Heart right ventricle (tissue), 16 donors: ENCODE data around the gene PRKAR2B. TPM values are rescaled to one million over a fixed set of nuclear protein-coding genes. Genes with fewer than 3 reads are reported as not detected.

Source experiments
- ATAC-seq, 8 donors: fragments of 200-7000 bp; cut with Tn5 transposase; one replicate each; pipeline ENCODE4 v1.9.1; 2020; ENCODE audit warnings: mild to moderate bottlenecking in 8 of 8, moderate library complexity in 8 of 8, moderate number of reproducible peaks in 1 of 8
- DNase-seq, 2 donors: peaks; one replicate each; pipeline ENCODE4 v3.0.0-alpha.2; 2020
- H3K27ac ChIP-seq, 10 donors: fragments of 200-600 bp; sonication (generic) in 2 of 10; one replicate each; pipeline versions ENCODE4 v1.5.0 to v1.8.0; 2020 to 2022; ENCODE audit warnings: mild to moderate bottlenecking in 3 of 10
- H3K27me3 ChIP-seq, 7 donors: fragments of 200-600 bp; one replicate each; pipeline ENCODE4 v1.8.0; 2021 to 2022; ENCODE audit warnings: mild to moderate bottlenecking in 2 of 7
- H3K36me3 ChIP-seq, 9 donors: fragments of 200-600 bp; sonication (generic) in 1 of 9; one replicate each; pipeline versions ENCODE4 v1.5.0 to v1.8.0; 2020 to 2022; ENCODE audit warnings: mild to moderate bottlenecking in 2 of 9
- H3K4me1 ChIP-seq, 9 donors: fragments of 200-600 bp; sonication (generic) in 1 of 9; one replicate each; pipeline versions ENCODE4 v1.5.0 to v1.8.0; 2020 to 2022; ENCODE audit warnings: mild to moderate bottlenecking in 4 of 9
- H3K4me3 ChIP-seq, 10 donors: fragments of 200-600 bp; sonication (generic) in 2 of 10; one replicate each; pipeline versions ENCODE4 v1.5.0 to v1.8.0; 2020 to 2022; ENCODE audit warnings: mild to moderate bottlenecking in 7 of 10, moderate library complexity in 2 of 10
- H3K9me3 ChIP-seq, 11 donors: fragments of 200-600 bp in 10 of 11; sonication (generic) in 2 of 11; one replicate each; pipeline versions ENCODE4 v1.5.0 to v1.8.0; 2013 to 2022; ENCODE audit warnings: mild to moderate bottlenecking in 2 of 11, control low read depth in 1 of 11, moderate library complexity in 1 of 11
- WGBS, 2 donors: extraction: QIAGEN DNeasy Blood & Tissue Kit; methylation state at CpG; one replicate each; pipeline ENCODE4 v1.1.7; 2013; ENCODE audit warnings: inconsistent platforms in 1 of 2; 5-methylcytosine and 5-hydroxymethylcytosine counted together
- intact Hi-C, 10 donors: fragments of 100-400 bp; cut with DNase I; formaldehyde crosslinking; loops; one replicate each; pipeline versions ENCODE4 v1.11.1 to v1.14.2; 2022
- polyA plus RNA-seq, 2 donors: library from polyadenylated mRNA; stranded (reverse); fragments of 200-250 nt; gene quantifications; one replicate each; pipeline ENCODE4 v1.2.3, GENCODE V29; 2013
- total RNA-seq, 10 donors: library from RNA; stranded (reverse); fragmentation: NEBNext Ultra II Directional in 3 of 10; extraction: Animal tissue kit (Norgen Biotek cat#: 25700) in 3 of 10; gene quantifications; one replicate each; pipeline versions ENCODE4 v1.2.1 to v1.2.4, GENCODE V29; 2021 to 2023
- TF ChIP-seq, protein P1 (sequence below), 9 donors: fragments of 200-600 bp; sonication (generic) in 2 of 9; IDR thresholded peaks; one replicate each; pipeline versions ENCODE4 v1.5.0 to v1.8.0; 2021 to 2022; ENCODE audit warnings: antibody characterized with exemption in 9 of 9, mild to moderate bottlenecking in 5 of 9, moderate library complexity in 1 of 9
- donor health status: Arrhythmogenic right ventricular cardiomyopathy.
- donor health status: ischemic (EF 13 %, LVEDD 7.1; RV severe dilation, severe dysfunction).
- donor health status: healthy with polysubstance abuse.
- donor health status: DM: no; HTN: yes; CAD: no.
- donor health status: DM: no; HTN: no; CAD: no.
- donor health status: ischemic (EF 25% LVEDD 6.9; RV normal size, moderate dysfunction).
- donor health status: ischemic (EF 25% LVEDD 5.7; RV mildly dilated, moderate dysfunction).
- donor health status: healthy.
- donor health status: DM: yes; HTN: yes; CAD: no.
- donor health status: Ischemic cardiomyopathy.
- donor health status: ischemic (EF 35%, LVEDD 5.7; RV mildly dilated, moderate dysfunction).
- donor health status: nonischemic (EF 11% LVEDD 7.7; RV severe dilation, severe dysfunction).
- donor health status: DM: yes; HTN: yes; CAD: no.
- donor health status: PGD.
- donor health status: ischemic (EF 29% LVEDD 5.4; RV normal size, mild dysfunction).
- donor health status: nonischemic (EF 23%, LVEDD 6.1; RV moderate dilation, normal function).

PRKAR2B gene
- total and polyA plus RNA-seq, 12 donors = 5.4 to 42.5 (median 24.6) TPM

DNA sequence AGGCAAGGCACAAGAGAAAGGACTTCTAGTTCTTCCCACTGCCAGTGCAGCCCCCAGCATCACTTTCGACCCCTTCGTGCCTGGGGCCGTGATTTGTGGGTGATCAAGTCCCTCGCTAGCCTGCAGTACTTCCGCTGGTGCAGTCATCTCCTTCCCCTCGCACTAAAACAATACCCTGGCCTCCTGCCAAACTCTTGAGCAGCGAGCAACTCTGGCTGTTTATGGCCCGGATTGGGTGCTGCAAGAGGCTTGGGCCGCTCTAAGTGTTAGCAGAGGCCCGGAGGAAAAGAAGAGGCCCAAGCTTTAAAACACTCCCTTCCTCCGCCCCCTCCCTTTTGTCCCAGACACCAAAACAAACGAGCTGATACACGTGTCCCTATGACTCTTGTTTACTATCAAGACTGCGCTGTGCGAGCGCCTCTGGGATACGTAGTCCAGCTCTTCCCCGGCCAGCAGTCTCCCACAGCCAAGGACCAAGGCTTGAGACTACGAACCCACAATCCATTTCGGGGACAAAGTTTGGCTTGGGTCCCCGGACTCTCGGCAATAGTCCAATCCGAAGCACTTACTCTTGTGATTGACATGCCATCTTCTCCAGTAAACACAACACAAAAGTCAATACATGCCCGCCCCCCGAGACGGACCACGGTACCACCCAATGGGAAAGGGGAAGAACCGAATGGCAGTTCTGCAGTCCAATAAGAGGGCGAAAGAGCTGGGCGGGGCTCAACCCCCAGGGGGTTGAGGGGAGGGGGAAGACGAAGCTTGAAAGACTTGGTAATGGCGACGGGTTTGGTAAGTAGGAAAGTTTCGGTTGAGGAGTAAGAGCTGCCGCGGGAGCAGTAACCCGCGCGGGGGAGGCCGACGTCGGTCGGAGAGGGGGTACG lies 124.0 kb downstream of the PRKAR2B start, which contains the start of gene HBP1:
HBP1 (plus strand) TSS at position 771 of the 887 bp plus-strand sequence. CDS start 10,891 bp downstream, outside the sequence.
- TF ChIP-seq, protein P1, sequence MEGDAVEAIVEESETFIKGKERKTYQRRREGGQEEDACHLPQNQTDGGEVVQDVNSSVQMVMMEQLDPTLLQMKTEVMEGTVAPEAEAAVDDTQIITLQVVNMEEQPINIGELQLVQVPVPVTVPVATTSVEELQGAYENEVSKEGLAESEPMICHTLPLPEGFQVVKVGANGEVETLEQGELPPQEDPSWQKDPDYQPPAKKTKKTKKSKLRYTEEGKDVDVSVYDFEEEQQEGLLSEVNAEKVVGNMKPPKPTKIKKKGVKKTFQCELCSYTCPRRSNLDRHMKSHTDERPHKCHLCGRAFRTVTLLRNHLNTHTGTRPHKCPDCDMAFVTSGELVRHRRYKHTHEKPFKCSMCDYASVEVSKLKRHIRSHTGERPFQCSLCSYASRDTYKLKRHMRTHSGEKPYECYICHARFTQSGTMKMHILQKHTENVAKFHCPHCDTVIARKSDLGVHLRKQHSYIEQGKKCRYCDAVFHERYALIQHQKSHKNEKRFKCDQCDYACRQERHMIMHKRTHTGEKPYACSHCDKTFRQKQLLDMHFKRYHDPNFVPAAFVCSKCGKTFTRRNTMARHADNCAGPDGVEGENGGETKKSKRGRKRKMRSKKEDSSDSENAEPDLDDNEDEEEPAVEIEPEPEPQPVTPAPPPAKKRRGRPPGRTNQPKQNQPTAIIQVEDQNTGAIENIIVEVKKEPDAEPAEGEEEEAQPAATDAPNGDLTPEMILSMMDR (IDR thresholded peaks at IDR 0.05) = no peak
- peaks cover 7 to 48% (median 34%) of the 10 kb centered on the region in 9 donors for H3K4me1 ChIP-seq
- H3K9me3 ChIP-seq = no peaks in the 10 kb centered on the region
- ATAC-seq (peak; percentile 90 to 96 (median 94)), DNase-seq (peak; percentile 98 to 100)
- H3K4me3 ChIP-seq = peak within 1 kb of the TSS; percentile 57 to 91 (median 78)
- WGBS, 2 donors = 0% methylated on average over 44 of the region's 44 CpGs
- intact Hi-C loops = loop anchor here in 1 of 10 donors (1.0 kb wide), 1 partner anchor 124 kb away; the partner anchor contains the start of gene PRKAR2B
- H3K27ac ChIP-seq = peak within 1 kb of the TSS; percentile 88 to 99 (median 96)
- H3K36me3 ChIP-seq = peaks cover 0 to 5% (median 0%) of the 10 kb centered on the region in 9 donors
- H3K27me3 ChIP-seq = no peaks in the 10 kb centered on the region

DNA sequence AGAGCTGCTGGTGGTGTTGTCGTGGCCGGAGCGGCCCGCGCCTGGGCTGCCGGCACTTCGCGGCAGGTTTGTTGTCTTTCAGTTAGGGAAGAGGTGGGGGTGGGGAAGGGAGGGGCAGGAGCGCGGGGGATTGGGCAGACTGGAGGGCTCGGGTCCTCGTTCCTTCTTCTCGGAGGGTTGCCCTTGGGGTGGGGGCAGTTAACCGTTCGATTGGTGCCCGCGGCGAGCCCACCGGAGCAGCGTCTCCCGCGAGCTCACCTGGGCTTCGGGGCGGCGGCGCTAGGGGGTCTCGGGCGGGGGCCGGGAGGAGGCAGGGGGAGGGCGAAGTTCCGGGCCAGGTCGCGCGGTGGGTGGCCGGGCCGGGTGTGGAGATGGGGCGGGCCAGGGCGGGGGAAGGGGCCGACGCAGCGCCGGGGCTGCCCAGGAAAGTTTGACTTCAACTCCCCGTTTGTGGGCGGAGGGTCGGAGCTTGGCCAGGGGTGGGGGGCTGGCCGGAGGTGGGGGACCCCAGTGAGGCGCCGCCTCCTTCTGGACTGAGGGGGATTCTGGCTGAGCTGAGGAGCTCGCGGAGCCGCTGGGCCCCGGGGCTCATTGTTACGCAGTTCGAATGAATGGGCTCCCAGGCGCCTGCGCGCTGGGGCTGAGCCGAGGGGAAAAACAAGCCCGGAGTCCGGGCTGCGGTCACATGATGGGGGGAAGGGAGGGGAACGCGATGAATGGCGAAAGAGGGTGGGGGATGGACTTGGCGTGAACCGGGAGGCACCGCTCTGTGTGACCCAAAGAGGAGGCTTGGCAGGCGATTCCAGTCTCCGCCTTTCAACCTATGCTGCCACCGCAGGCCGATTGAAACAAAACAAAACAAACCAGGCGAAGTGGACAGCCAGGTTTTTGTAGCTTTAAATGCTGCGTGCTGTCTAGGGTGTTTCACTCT lies 124.9 kb downstream of the PRKAR2B start:
- peak; percentile 77 to 89 (median 82) for ATAC-seq
- TF ChIP-seq, protein P1 (IDR thresholded peaks at IDR 0.05) = peak in 3 of 9 donors; percentile 20 to 42 (median 41)
- intact Hi-C loops = no loop called here
- DNase-seq = peak; percentile 95 to 98
- H3K27ac ChIP-seq = peak overlapping the region; percentile 79 to 99 (median 94)
- peak overlapping the region; percentile 57 to 91 (median 78) for H3K4me3 ChIP-seq
- H3K27me3 ChIP-seq = no peaks in the 10 kb centered on the region
- H3K4me1 ChIP-seq = peaks cover 7 to 57% (median 43%) of the 10 kb centered on the region in 9 donors
- H3K9me3 ChIP-seq = no peaks in the 10 kb centered on the region
- H3K36me3 ChIP-seq = peaks cover 0 to 5% (median 0%) of the 10 kb centered on the region in 9 donors
- 0 to 1% methylated on average over 64 to 73 of the region's 73 CpGs for WGBS, 2 donors

DNA sequence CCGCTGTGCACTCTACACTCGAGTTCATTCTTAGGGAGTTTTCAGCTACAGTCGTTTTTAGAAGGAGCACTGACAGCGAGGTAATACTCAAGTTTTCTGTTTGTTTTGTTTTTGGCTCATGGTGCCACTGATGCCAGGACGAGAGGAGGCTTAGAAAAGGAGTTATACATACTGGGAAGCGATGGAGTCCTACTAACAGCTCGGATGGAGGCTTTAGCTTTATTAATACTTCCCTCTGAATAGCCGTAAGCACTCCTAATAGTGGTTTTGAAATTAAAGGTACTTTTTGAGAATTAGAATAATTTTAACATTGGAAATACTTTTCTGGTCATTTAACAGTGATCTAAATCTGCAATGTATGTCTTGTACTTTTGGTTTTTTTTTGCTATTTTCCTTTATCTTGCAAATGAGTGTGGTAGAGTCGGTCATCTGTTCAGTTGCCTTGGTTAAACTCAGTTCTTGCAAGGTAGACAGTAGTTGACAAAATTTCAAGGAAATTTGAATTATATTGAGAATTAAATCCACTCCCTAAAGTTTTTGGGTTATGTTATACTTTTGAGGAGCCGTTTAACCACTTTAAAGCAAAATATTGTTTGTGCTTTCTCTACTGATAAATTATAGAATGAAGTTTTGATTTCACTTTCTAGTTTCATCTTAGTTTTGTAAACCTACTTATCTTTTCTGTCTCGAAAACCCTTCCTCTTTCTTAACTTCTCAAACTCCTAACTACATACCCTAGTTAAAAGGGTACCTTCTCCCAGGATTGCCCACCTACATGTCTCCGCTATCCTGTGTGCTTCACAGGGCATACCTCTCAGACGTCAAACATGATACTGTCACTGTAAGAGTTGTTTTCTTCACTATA lies 125.8 kb downstream of the PRKAR2B start:
- intact Hi-C loops = no loop called here
- Histone ChIP-seq H3K27ac (peak overlapping the region; percentile 57 to 99 (median 93)), H3K27me3 (no peaks in the 10 kb centered on the region), H3K36me3 (peaks cover 0 to 5% (median 0%) of the 10 kb centered on the region in 9 donors), H3K4me1 (peaks cover 7 to 66% (median 52%) of the 10 kb centered on the region in 9 donors), H3K4me3 (peak overlapping the region; percentile 57 to 91 (median 78)), H3K9me3 (no peaks in the 10 kb centered on the region)
- WGBS, 2 donors = 8 to 10% methylated on average over 13 of the region's 13 CpGs
- ATAC-seq = no peak
- TF ChIP-seq, protein P1 (IDR thresholded peaks at IDR 0.05) = no peak
- no peak for DNase-seq
